K562 (cell line): ENCODE data around the gene GLG1. TPM values are rescaled to one million over a fixed set of nuclear protein-coding genes. Genes with fewer than 3 reads are reported as not detected.

Experiments used
- ATAC-seq: fragments of 200-7000 bp; cut with Tn5 transposase; 3 replicates; pipeline ENCODE4 v1.9.1; 2020; ENCODE audit warnings: moderate library complexity
- BruUV-seq: library from RNA; stranded (reverse); fragments of 400-500 nt; replicated peaks from 2 replicates; lab custom pipeline; 2021; lab: Mats Ljungman, UMichigan
- CTCF ChIA-PET: fragments of 300-600 bp; formaldehyde crosslinking; extraction: SDS; loops from one replicate; lab custom pipeline; 2021; ENCODE audit warnings: low intra/inter-chr PET ratio; lab: Yijun Ruan, JAX
- POLR2A ChIA-PET: fragments of 300-600, 350-650 bp; sonication (Branson Sonifier 250); formaldehyde crosslinking; extraction: SDS; loops from one replicate; lab custom pipeline; 2021; ENCODE audit warnings: antibody characterized with exemption, inconsistent platforms; lab: Yijun Ruan, JAX
- DNase-seq, 4 experiments: peaks; one replicate each; pipeline versions ENCODE4 v3.0.0 to v3.0.0-alpha.2; 2011 to 2018; ENCODE audit warnings: low spot score in 3 of 4, mixed read lengths in 3 of 4; ENCODE audit errors: extremely low read depth in 1 of 4
- FAIRE-seq: peaks from 2 replicates; lab custom pipeline; 2011; peaks lifted over from hg19 to GRCh38; lab: Jason Lieb, UNC
- H2AFZ ChIP-seq: 2 replicates; pipeline ENCODE4 v1.6.0; 2011; ENCODE audit warnings: low read depth, low read length, control low read depth, inconsistent platforms
- H3K27ac ChIP-seq: fragments of 200-600 bp; 3 replicates; pipeline ENCODE4 v1.8.0; 2011; ENCODE audit warnings: low read depth, mild to moderate bottlenecking, control low read depth, inconsistent platforms, low read length, moderate library complexity, mixed read lengths; ENCODE audit errors: extremely low read depth
- H3K27me3 ChIP-seq, 2 experiments: fragments of 300-600 bp in 1 of 2; 2 replicates in 1 of 2; 3 replicates in 1 of 2; pipeline versions ENCODE4 v1.6.0 to v1.8.0; 2011; ENCODE audit warnings: inconsistent platforms in 2 of 2, low read length in 2 of 2, mild to moderate bottlenecking in 1 of 2, mixed read lengths in 1 of 2, moderate library complexity in 1 of 2; ENCODE audit not compliant: control insufficient read depth in 2 of 2, insufficient read depth in 2 of 2
- H3K36me3 ChIP-seq: fragments of 300-600 bp; 3 replicates; pipeline ENCODE4 v1.8.0; 2011; ENCODE audit warnings: mild to moderate bottlenecking, low read length, inconsistent platforms; ENCODE audit not compliant: control insufficient read depth, insufficient read depth
- H3K4me1 ChIP-seq, 2 experiments: fragments of 200-600 bp in 1 of 2; replicated peaks in 1 of 2; 2 replicates in 1 of 2; 3 replicates in 1 of 2; pipeline versions ENCODE4 v1.5.1 to v1.8.0; 2011; ENCODE audit warnings: inconsistent platforms in 2 of 2, low read length in 2 of 2, mild to moderate bottlenecking in 1 of 2, mixed read lengths in 1 of 2, moderate library complexity in 1 of 2; ENCODE audit not compliant: control insufficient read depth in 2 of 2, insufficient read depth in 2 of 2
- H3K4me2 ChIP-seq: 2 replicates; pipeline ENCODE4 v1.6.1; 2011; ENCODE audit warnings: low read length, control low read depth, inconsistent platforms, mixed read lengths; ENCODE audit not compliant: insufficient read depth
- H3K4me3 ChIP-seq: fragments of 200-600 bp; sonication (generic), shearing (Covaris generic); 2 replicates; pipeline ENCODE4 v1.5.1; 2016; ENCODE audit warnings: control low read depth, inconsistent platforms
- H3K79me2 ChIP-seq: fragments of 200-600 bp; 3 replicates; pipeline ENCODE4 v1.8.0; 2011; ENCODE audit warnings: low read length, inconsistent platforms; ENCODE audit not compliant: control insufficient read depth, insufficient read depth
- H3K9ac ChIP-seq, 2 experiments: 2 replicates each; pipeline versions ENCODE4 v1.6.0 to v1.6.1; 2011; ENCODE audit warnings: low read depth in 2 of 2, low read length in 2 of 2, control low read depth in 1 of 2, inconsistent platforms in 1 of 2, mild to moderate bottlenecking in 1 of 2, mixed read lengths in 1 of 2; ENCODE audit not compliant: insufficient read depth in 1 of 2
- H3K9me1 ChIP-seq: one replicate; pipeline ENCODE4 v1.6.0; 2011; ENCODE audit warnings: inconsistent platforms, mild to moderate bottlenecking, low read length, moderate library complexity; ENCODE audit not compliant: control insufficient read depth, insufficient read depth
- H3K9me3 ChIP-seq: replicated peaks from 2 replicates; pipeline ENCODE4 v1.5.1; 2011; ENCODE audit warnings: low read depth, low read length, inconsistent platforms; ENCODE audit not compliant: control insufficient read depth, insufficient read depth
- H4K20me1 ChIP-seq: replicated peaks from 2 replicates; pipeline ENCODE4 v1.6.1; 2011; ENCODE audit warnings: low read length, inconsistent platforms, mixed read lengths; ENCODE audit not compliant: control insufficient read depth, insufficient read depth
- ERF ChIP-seq: fragments of 450-650 bp; formaldehyde crosslinking; IDR thresholded peaks from 2 replicates; pipeline ENCODE4 v1.4.0; 2020; ENCODE audit warnings: mild to moderate bottlenecking, mixed read lengths
- ETS1 ChIP-seq: conservative IDR thresholded peaks from 2 replicates; pipeline ENCODE4 v1.6.1; 2011; ENCODE audit warnings: low read depth, mild to moderate bottlenecking, low read length; ENCODE audit not compliant: control insufficient read depth
- GABPB1 ChIP-seq: sonication (generic); formaldehyde crosslinking; IDR thresholded peaks from 2 replicates; pipeline ENCODE4 v1.8.0; 2022; ENCODE audit warnings: mild to moderate bottlenecking, missing genetic modification reagents
- ILF3 ChIP-seq: fragments of 450-650 bp; IDR thresholded peaks from 2 replicates; pipeline ENCODE4 v1.6.1; 2018; ENCODE audit warnings: antibody characterized with exemption, mild to moderate bottlenecking, moderate library complexity, borderline replicate concordance
- MEIS2 ChIP-seq: fragments of 450-650 bp; IDR thresholded peaks from 2 replicates; pipeline ENCODE4 v1.6.1; 2014; ENCODE audit warnings: mild to moderate bottlenecking; ENCODE audit not compliant: partially characterized antibody
- TAF1 ChIP-seq: IDR thresholded peaks from 2 replicates; pipeline ENCODE4 v1.6.1; 2011; ENCODE audit warnings: mild to moderate bottlenecking, low read length, moderate library complexity; ENCODE audit not compliant: insufficient read depth, control insufficient read depth, severe bottlenecking; ENCODE audit errors: extremely low read depth
- THAP7 ChIP-seq: fragments of 250-450 bp; sonication (Bioruptor Pico); IDR thresholded peaks from 2 replicates; pipeline ENCODE4 v1.5.0; 2021
- YBX1 ChIP-seq: fragments of 450-650 bp; IDR thresholded peaks from 2 replicates; pipeline ENCODE4 v1.7.1; 2016; ENCODE audit warnings: mild to moderate bottlenecking
- ZBTB2 ChIP-seq: fragments of 450-650 bp; IDR thresholded peaks from 2 replicates; pipeline ENCODE4 v1.6.1; 2016; ENCODE audit warnings: antibody characterized with exemption
- ZFPM2 ChIP-seq: fragments of 250-450 bp; sonication (Bioruptor Pico); IDR thresholded peaks from 2 replicates; pipeline ENCODE4 v1.5.1; 2022; ENCODE audit warnings: mild to moderate bottlenecking
- ZNF695 ChIP-seq: fragments of 450-650 bp; formaldehyde crosslinking; IDR thresholded peaks from 2 replicates; pipeline ENCODE4 v1.4.0; 2020; ENCODE audit warnings: mild to moderate bottlenecking, moderate library complexity
- ZNF707 ChIP-seq: fragments of 250-450 bp; sonication (Bioruptor Pico); conservative IDR thresholded peaks from 2 replicates; pipeline ENCODE4 v1.8.0; 2022; ENCODE audit warnings: inconsistent platforms, mild to moderate bottlenecking, moderate library complexity
- ZNF75A ChIP-seq: fragments of 450-650 bp; formaldehyde crosslinking; IDR thresholded peaks from 2 replicates; pipeline ENCODE4 v1.4.0; 2020; ENCODE audit warnings: mild to moderate bottlenecking
- ZNF79 ChIP-seq: fragments of 250-450 bp; sonication (Bioruptor Pico); IDR thresholded peaks from 2 replicates; pipeline ENCODE4 v1.4.0; 2020; ENCODE audit warnings: low read depth, mild to moderate bottlenecking, moderate library complexity
- ZSCAN32 ChIP-seq: fragments of 450-650 bp; formaldehyde crosslinking; IDR thresholded peaks from 2 replicates; pipeline ENCODE4 v1.4.0; 2020; ENCODE audit warnings: mild to moderate bottlenecking, moderate library complexity
- WGBS: fragments of 100-300 bp; shearing (Covaris generic); methylation state at CpG from one replicate; pipeline ENCODE4 v1.1.6; 2016; ENCODE audit warnings: low coverage, mixed read lengths; ENCODE audit not compliant: insufficient coverage; ENCODE audit errors: missing lambda C conversion rate; 5-methylcytosine and 5-hydroxymethylcytosine counted together
- in situ Hi-C: fragments of 300-500 bp; cut with MboI; formaldehyde crosslinking; loops from 4 replicates; pipeline ENCODE4 v1.15.0; 2018; ENCODE audit warnings: inconsistent platforms, mixed read lengths
- intact Hi-C: fragments of 100-400 bp; cut with micrococcal nuclease; formaldehyde crosslinking; loops from 2 replicates; pipeline ENCODE4 v1.14.2; 2022
- polyA plus RNA-seq, 8 experiments: library from polyadenylated mRNA; depleted of rRNA in 4 of 8; stranded (reverse) in 5 of 8; unstranded in 3 of 8; fragments of >200 nt; fragmentation: Nextera tagmentation in 2 of 8; fragmentation: Illumina TruSeq in 1 of 8; extraction: Ambion mirVana in 2 of 8; extraction: Trizol in 1 of 8; gene quantifications; 2 replicates each; pipeline versions ENCODE4 v1.2.1 to v1.2.3, GENCODE V29; 2011 to 2014; ENCODE audit warnings: inconsistent platforms in 1 of 8, missing spikeins in 1 of 8
- total RNA-seq, 7 experiments: library from RNA; depleted of rRNA in 6 of 7; stranded (reverse); fragments of >200 nt in 6 of 7; fragmentation: Illumina TruSeq in 2 of 7; extraction: Trizol in 2 of 7; gene quantifications; 2 replicates each; pipeline versions ENCODE4 v1.2.1 to v1.2.3, GENCODE V29; 2011 to 2021; ENCODE audit warnings: low replicate concordance in 1 of 7
- TF ChIP-seq, protein P1 (sequence below): fragments of 450-650 bp; IDR thresholded peaks from 2 replicates; pipeline ENCODE4 v1.6.1; 2018; ENCODE audit not compliant: partially characterized antibody

GLG1 gene
- total and polyA plus RNA-seq, 9 of the 15 experiments (the other 6 are each of a cell fraction or from before 2014, with no cell fraction given) = 6.2 to 36.0 (median 23.6) TPM

DNA sequence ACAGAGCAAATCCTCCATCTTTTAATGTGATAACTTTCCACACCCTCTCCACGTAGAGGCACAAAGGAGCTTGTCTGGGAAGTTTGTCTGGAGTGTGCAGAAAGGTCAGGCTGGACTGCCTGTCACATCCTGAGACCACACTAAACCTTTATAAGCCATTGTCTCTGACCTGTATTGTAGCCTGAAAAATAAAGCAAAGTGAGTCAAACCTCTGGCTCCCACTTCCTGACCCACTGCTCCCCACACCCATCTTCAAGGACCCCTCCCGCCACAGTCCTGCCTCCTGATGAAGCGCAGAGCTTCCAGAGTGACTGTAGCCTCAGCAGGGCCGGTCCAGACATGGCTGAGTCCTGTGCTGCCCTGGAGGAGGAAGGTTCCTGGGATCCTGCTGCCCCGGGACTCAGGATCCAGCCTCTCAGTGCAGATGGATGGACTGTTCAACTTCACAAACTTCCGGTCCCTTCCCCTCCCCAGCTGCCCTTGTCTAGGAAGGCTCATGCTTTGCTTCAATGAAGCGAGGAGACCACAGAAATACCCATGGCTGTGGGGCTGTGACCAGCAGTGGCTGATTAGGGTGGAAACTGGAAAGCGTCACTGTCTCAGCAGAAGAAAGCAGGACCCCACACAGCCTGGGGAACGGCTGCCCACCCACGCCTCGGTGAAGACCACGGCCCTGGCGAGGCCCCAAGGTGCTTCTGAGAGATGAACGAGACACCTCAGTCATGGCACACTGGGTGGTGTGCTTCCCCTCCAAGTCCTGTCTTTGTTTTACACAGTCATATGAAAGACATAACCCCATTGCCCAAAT lies 154.8 kb downstream of the GLG1 start:
- Histone ChIP-seq H3K9me3 (no peaks in the 10 kb centered on the region), H3K4me2 (no peak overlapping the region), H3K4me3 (no peak overlapping the region), H3K4me1 (no peaks in the 10 kb centered on the region; a peak in 1 of 5 replicates), H3K36me3 (peaks cover 34% of the 10 kb centered on the region; the same call in 2 of the 3 replicates), H4K20me1 (no peaks in the 10 kb centered on the region), H3K27ac (no peak overlapping the region), H2AFZ (no peak overlapping the region), H3K9ac (no peak overlapping the region), H3K9me1 (no peaks in the 10 kb centered on the region), H3K27me3 (no peaks in the 10 kb centered on the region), H3K79me2 (no peaks in the 10 kb centered on the region)
- in situ Hi-C loops (no loop called here), intact Hi-C loops (no loop called here)
- CTCF ChIA-PET = no interaction called here
- FAIRE-seq (no peak), ATAC-seq (no peak), DNase-seq (no peak)
- POLR2A ChIA-PET = no interaction called here
- no TSS peak for BruUV-seq
- 96% methylated on average over 11 of the region's 14 CpGs for WGBS
- TF ChIP-seq ILF3 = no peak
- TF ChIP-seq, protein P1, sequence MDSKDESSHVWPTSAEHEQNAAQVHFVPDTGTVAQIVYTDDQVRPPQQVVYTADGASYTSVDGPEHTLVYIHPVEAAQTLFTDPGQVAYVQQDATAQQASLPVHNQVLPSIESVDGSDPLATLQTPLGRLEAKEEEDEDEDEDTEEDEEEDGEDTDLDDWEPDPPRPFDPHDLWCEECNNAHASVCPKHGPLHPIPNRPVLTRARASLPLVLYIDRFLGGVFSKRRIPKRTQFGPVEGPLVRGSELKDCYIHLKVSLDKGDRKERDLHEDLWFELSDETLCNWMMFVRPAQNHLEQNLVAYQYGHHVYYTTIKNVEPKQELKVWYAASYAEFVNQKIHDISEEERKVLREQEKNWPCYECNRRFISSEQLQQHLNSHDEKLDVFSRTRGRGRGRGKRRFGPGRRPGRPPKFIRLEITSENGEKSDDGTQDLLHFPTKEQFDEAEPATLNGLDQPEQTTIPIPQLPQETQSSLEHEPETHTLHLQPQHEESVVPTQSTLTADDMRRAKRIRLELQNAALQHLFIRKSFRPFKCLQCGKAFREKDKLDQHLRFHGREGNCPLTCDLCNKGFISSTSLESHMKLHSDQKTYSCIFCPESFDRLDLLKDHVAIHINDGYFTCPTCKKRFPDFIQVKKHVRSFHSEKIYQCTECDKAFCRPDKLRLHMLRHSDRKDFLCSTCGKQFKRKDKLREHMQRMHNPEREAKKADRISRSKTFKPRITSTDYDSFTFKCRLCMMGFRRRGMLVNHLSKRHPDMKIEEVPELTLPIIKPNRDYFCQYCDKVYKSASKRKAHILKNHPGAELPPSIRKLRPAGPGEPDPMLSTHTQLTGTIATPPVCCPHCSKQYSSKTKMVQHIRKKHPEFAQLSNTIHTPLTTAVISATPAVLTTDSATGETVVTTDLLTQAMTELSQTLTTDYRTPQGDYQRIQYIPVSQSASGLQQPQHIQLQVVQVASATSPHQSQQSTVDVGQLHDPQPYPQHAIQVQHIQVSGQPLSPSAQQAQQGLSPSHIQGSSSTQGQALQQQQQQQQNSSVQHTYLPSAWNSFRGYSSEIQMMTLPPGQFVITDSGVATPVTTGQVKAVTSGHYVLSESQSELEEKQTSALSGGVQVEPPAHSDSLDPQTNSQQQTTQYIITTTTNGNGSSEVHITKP = no peak
- TF ChIP-seq ERF (CRISPR knock-in tag) = no peak
- no peak for TF ChIP-seq ETS1
- TF ChIP-seq MEIS2 = no peak
- TF ChIP-seq ZNF79 (CRISPR knock-in tag) = no peak
- TF ChIP-seq ZFPM2 (CRISPR knock-in tag) = no peak
- no peak for TF ChIP-seq ZNF707 (CRISPR knock-in tag)
- no peak for TF ChIP-seq ZSCAN32 (CRISPR knock-in tag)
- TF ChIP-seq TAF1 = no peak
- TF ChIP-seq THAP7 (CRISPR knock-in tag) = no peak
- TF ChIP-seq YBX1 = no peak
- no peak for TF ChIP-seq ZBTB2
- TF ChIP-seq GABPB1 (CRISPR knock-in tag) = no peak
- no peak for TF ChIP-seq ZNF695 (CRISPR knock-in tag)
- no peak for TF ChIP-seq ZNF75A (CRISPR knock-in tag)
